GM11168 (cell line): ENCODE results near the gene PRKCG.
"Not testable (repeated sequence)": the region's sequence is repeated elsewhere in the genome, so short reads cannot be mapped to it uniquely, and the experiment has no call there.

Experiments used
- in situ Hi-C: fragments of 300-500 bp; cut with MboI; formaldehyde crosslinking; loops from one replicate; pipeline ENCODE4 v1.12.0; 2022; ENCODE audit warnings: low sequenced_read_pairs; ENCODE audit not compliant: unreplicated experiment

PRKCG gene

GRCh38 chr19:53881482-53882390 is at the start of gene PRKCG:
TSS of gene PRKCG (plus strand) at chr19:53882197. CDS start at chr19:53882495, 298 bp downstream.
- in situ Hi-C loops, result no loop called here

- in situ Hi-C loops, result not testable (repeated sequence)
These were observed 49.1 kb upstream of the PRKCG start for GRCh38 chr19:53832861-53833260.

- in situ Hi-C loops, result not testable (repeated sequence)
These were observed 43.6 kb upstream of the PRKCG start for GRCh38 chr19:53838446-53838845.

DNA sequence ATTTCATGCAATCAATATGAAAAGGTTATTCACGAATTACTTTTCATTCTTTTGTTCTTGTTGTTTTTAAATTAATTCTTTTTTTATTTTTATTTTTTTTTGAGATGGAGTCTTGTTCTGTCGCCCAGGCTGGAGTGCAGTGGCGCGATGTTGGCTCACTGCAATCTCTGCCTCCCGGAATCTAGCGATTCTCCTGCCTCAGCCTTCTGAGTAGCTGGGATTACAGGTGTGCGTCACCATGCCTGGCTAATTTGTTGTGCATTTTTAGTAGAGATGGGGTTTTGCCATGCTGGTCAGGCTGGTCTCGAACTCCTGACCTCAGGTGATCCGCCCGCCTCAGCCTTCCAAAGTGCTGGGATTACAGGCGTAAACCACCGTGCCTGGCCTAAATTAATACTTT is 41.8 kb upstream of the PRKCG start:
- in situ Hi-C loops, result loop anchor here (5.0 kb wide), 1 partner anchor 182 kb away; no protein-coding TSS in a partner anchor

DNA sequence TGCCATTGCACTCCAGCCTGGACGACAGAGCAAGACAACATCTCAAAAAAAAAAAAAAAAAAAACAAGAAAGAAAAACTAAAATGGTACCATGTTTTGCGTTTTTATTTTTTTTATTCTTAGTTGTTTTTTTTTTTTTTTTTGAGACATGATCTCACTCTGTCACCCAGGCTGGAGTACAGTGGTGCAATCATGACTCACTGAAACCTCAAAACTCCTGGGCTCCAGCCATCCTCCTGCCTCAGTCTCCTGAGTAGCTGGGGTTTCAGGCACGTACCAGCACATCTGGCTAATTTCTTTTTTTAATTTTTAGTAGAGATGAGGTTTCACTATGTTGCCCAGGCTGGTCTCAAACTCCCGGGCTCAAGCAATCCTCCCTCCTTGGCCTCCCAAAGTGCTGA is 41.1 kb upstream of the PRKCG start:
- in situ Hi-C loops, result loop anchor here (5.0 kb wide), 1 partner anchor 181 kb away; no protein-coding TSS in a partner anchor

DNA sequence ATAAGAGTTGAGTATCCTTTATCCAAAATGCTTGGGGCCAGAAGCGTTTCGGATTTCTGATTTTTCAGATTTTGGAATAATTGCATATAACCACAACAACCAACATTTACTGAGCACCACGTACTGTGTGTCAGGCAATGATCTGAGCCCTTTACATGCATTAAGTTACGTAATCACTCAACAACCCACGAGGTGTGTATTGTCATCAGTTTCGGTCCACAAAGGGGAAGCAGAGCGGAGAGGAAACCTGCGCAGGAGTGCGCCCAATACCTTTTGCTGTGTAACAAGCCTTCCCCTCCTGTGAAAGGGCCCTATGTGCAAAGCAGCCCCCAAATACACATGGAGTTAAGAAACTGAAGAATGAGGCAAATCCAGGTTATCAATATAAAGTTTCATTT is 37.1 kb upstream of the PRKCG start:
- in situ Hi-C loops, result loop anchor here (5.0 kb wide), 1 partner anchor 177 kb away; no protein-coding TSS in a partner anchor

DNA sequence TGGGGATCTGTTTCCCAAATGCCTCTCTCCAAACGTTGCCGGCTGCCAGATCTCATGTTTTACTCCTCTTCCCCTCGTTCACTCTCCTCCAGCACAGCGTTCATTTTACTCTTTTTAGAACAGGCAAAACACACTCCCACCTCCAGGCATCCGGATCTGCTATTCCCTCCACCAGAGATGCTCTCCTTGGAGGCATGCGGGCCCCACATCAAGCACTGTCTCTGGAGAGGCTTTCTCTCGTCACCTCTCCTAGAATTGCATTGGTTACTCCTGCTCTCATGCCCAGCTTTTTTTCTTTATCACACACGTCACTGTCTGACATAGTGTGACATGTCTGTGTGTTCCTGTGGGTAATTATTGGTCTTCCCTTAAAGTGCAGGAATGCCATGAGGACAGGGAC is 34.4 kb upstream of the PRKCG start:
- in situ Hi-C loops, result no loop called here

DNA sequence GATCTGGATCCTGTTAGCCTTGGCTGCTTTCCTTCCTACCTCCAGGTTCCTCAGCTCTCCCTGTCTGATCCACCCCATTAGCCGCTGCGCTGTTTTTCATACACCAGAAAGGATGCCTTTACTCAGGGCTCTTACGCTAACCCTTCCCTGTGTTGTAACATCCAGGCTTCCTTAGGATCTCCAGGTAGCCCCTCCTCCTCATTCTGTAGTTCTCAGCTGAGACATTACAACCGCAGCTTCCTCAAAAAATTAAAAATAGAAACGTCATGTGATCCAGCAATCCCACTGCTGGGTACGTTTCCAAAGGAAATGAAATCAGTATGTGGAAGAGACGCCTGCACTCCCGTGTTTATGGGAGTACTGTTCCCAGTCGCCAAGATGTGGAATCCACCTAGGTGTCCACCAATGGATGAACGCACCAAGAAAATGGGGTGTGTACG is 32.7 kb upstream of the PRKCG start:
- in situ Hi-C loops, result no loop called here

DNA sequence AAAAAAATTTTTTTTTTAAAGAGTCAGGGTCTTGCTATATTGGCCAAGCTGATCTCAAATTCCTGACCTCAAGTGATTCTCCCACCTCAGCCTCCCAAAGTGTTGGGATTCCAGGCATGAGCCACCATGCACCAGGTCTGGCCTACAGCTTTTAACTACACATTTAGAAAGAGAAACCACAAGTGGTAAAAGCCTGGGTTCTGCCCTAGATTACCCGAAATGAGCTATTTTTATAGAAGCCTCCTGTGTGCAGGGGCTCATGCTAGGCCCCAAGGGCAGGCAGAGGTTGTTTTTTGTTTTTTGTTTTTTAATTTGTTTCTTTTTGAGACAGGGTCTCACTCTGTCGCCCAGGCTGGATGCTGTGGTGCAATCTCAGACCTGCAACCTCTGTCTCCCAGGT is 28.3 kb upstream of the PRKCG start:
- in situ Hi-C loops, result no loop called here

- in situ Hi-C loops, result no loop called here
These were observed 17.6 kb upstream of the PRKCG start for GRCh38 chr19:53864308-53864836.

DNA sequence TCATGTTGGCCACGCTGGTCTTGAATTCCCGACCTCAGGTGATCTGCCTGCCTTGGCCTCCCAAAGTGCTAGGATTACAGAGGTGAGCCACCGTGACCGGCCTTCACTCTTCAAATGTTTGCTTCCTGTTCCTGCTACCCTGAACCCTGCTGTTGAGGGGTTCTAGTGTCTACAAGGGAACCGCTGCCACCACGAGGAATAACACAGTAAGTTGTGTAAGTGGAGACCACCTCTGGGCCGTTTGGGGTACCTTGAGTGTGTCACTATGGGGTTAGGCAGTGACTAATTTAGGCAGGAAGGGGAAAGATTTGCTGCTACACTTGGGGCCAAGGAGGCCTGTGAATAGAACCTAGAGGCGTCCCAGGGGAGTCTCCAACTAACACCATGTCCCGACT is 16.5 kb upstream of the PRKCG start:
- in situ Hi-C loops, result no loop called here

DNA sequence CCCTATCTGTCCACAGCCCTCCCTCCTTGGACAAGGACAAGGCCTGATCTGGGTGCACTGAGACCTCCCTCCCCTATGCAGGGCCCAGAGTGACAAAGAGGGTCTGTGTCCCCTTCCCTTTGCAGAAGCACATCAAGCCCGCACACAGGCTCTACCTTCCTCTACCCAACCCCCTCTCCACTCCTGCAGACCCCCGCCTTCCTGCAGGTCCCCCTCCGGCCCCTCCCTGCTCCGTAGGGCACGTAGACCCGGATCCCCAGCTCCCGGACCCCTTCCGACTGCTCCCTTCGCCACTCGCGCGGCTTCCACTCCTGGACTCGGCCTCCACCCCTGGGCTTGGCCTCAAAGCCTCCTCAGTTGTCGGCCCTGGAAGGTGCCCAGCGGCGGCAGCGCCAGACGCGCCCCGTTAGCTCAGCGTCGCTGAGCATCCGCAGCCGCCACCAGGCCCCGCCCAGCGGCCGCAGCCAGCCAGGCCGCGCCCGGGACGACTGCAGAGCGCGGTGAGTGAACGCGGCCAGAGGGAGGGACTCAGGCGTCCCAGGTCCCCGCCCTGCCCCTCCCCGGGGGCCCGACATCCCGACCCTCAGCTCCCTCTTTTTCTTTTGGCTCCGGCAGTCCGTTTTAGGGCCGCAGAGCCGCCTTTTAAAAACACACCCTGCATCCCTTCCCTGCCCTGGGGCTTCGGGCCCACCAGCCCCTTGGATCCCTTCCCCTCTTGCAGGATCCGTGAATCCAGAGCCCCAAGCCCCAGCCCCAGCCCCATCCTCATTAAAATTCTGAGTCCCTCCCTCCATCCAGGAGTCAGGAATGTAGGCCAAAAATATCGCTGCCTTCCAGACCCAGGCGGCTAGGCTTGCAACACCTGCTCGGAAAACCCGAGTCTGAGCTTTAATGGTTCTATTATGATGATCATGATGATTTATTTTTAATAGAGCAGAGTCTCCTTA is 15.8 kb upstream of the PRKCG start:
- in situ Hi-C loops, result no loop called here

DNA sequence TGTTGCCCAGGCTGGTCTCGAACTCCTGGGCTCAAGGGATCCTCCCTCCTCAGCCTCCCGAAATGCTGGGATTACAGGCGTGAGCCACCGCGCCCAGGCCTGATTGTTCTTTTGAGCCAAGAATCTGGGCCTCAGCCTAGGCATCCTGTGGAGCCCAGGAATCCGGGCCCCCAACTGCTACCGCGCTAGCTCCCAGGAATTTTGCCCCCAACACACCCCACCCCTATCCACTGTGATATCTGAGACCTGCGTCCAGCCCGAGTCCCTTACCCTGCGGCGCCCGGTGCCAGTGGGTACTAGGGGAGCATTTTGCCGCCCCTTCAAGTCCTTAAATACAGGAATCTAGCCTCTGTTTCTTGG is 15.2 kb upstream of the PRKCG start:
- in situ Hi-C loops, result no loop called here

DNA sequence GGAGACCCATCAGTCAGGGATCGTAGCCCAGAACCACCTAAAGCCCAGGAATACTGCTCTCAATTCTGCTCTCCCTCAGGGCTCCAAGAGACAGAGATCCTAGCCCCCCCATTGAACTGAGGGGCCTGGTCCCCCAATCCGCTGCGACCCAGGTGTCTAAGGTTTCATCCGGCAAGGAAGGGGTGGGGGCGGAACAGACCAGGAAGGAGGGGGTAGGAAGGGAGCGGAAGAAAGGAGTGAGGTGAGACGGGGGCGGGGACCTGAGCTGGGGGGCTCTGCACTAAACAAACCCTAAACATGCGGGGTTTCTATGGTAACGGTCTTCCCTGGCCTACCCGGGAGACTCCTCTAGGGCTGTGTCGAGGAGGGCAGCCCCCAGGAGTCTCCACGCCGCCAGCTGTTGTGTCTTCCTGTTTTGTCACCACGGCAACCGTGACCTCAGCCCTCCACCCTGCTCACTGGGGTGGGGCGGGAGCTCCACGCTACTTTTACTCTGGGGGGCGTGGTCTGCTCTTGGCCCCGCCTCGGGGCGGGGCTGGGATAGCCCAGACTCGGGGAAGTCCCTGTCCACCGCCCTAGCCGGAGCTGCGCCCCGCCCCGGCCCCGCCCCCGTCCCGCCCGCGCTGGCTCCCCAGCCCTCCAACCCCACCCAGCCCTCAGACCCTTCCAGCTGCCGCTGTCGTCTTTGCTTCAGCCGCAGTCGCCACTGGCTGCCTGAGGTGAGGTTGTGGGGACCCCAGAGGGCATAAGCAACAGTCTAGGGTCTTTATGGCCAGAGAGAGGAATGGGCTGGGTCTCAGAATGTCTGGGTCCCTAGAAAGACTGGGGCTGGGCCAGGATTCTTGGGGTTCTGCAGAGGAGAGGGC is 14.5 kb upstream of the PRKCG start, which contains the start of gene MYADM:
Gene MYADM (plus strand): TSS at position 659 of the 866 bp plus-strand sequence. CDS start 5,647 bp downstream, outside the sequence.
- in situ Hi-C loops, result no loop called here

- in situ Hi-C loops, result no loop called here
These were observed 13.7 kb upstream of the PRKCG start for GRCh38 chr19:53868091-53868891.

GRCh38 chr19:53868892-53869804 is 12.8 kb upstream of the PRKCG start:
- in situ Hi-C loops, result no loop called here

DNA sequence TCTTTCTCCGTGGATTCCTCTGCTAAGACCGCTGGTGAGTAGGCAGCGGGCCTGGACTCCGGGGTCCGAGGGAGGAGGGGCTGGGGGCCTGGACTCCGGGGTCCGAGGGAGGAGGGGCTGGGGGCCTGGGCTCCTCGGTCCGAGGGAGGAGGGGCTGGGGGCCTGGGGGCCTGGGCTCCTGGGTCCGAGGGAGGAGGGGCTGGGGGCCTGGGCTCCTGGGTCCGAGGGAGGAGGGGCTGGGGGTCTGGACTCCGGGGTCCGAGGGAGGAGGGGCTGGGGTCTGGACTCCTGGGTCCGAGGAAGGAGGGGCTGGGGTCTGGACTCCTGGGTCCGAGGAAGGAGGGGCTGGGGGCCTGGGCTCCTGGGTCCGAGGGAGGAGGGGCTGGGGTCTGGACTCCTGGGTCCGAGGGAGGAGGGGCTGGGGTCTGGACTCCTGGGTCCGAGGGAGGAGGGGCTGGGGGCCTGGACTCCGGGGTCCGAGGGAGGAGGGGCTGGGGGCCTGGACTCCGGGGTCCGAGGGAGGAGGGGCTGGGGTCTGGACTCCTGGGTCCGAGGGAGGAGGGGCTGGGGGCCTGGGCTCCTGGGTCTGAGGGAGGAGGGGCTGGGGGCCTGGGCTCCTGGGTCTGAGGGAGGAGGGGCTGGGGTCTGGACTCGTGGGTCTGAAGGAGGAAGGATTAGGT is 12.1 kb upstream of the PRKCG start:
- in situ Hi-C loops, result not testable (repeated sequence)
